ENCODE data around the gene FAM184B. TPM values are rescaled to one million over a fixed set of nuclear protein-coding genes. Genes with fewer than 3 reads are reported as not detected.

The FAM184B gene
- polyA plus RNA-seq, 2 of the 4 experiments (the other 2 are of a cell fraction): not detected

- TF ChIP-seq POLR2AphosphoS2 (conservative IDR thresholded peaks at IDR 0.05; ENCODE audit: low read length) (no peak), E2F6 (IDR thresholded peaks at IDR 0.05; ENCODE audit: borderline replicate concordance, low read depth) (no peak), HDAC2 (IDR thresholded peaks at IDR 0.05) (no peak), ZSCAN20 (CRISPR knock-in tag; IDR thresholded peaks at IDR 0.05) (no peak), CHD4 (IDR thresholded peaks at IDR 0.05; ENCODE audit: borderline replicate concordance) (no peak), KDM1A (IDR thresholded peaks at IDR 0.05; ENCODE audit: low read depth) (no peak), CTCF (IDR thresholded peaks at IDR 0.05) (no peak), HOXA7 (CRISPR knock-in tag; IDR thresholded peaks at IDR 0.05) (no peak), SREBF2 (IDR thresholded peaks at IDR 0.05) (no peak), BCL3 (IDR thresholded peaks at IDR 0.05) (no peak), CEBPB (IDR thresholded peaks at IDR 0.05) (no peak), ELK1 (IDR thresholded peaks at IDR 0.05; ENCODE audit: low read depth, low read length) (no peak), SMC3 (IDR thresholded peaks at IDR 0.05) (no peak), GATA3 (IDR thresholded peaks at IDR 0.05; ENCODE audit: borderline replicate concordance) (no peak), JUN (IDR thresholded peaks at IDR 0.05) (no peak)
- no peak for FAIRE-seq
- Histone ChIP-seq H3K9me3 (no peaks in the 10 kb centered on the region), H3K27ac (no peak overlapping the region), H3K4me3 (no peak overlapping the region), H3K4me2 (no peak overlapping the region), H3K4me1 (no peaks in the 10 kb centered on the region)
- ChIA-PET CTCF (no interaction called here), POLR2A (no interaction called here)
- WGBS (ENCODE audit: missing lambda C conversion rate): 34% methylated on average over 4 of the region's 4 CpGs
- no peak for ATAC-seq
- DNase-seq (ENCODE audit: low read depth in 1 of 2, low spot score in 1 of 2): no peak
Observed at GRCh38 chr4:17698116-17698515, 83.3 kb downstream of the FAM184B start.

- WGBS (ENCODE audit: missing lambda C conversion rate): 29% methylated on average over 3 of the region's 3 CpGs
- CTCF ChIA-PET: interaction anchor here (1.0 kb wide), 1 partner anchor 10 kb away, joined by 3 read pairs; no protein-coding TSS in a partner anchor
Observed at GRCh38 chr4:17695341-17695740, 86.1 kb downstream of the FAM184B start.

GRCh38 chr4:17694552-17694951, 86.9 kb downstream of the FAM184B start:
- DNase-seq (ENCODE audit: low read depth in 1 of 2, low spot score in 1 of 2) (no peak), FAIRE-seq (no peak), ATAC-seq (no peak)
- 37% methylated on average over 1 of the region's 1 CpG for WGBS (ENCODE audit: missing lambda C conversion rate)
- no peak overlapping the region for H3K27ac ChIP-seq
- H3K4me3 ChIP-seq: no peak overlapping the region
- no peak overlapping the region for H3K4me2 ChIP-seq
- no peaks in the 10 kb centered on the region for H3K9me3 ChIP-seq
- CTCF ChIA-PET: no interaction called here
- no peaks in the 10 kb centered on the region for H3K4me1 ChIP-seq
- POLR2A ChIA-PET: no interaction called here
- TF ChIP-seq RARB (CRISPR knock-in tag; IDR thresholded peaks at IDR 0.05) (no peak), MAX (IDR thresholded peaks at IDR 0.05) (no peak), POLR2A (IDR thresholded peaks at IDR 0.05; ENCODE audit: low read length) (no peak), TP53 (CRISPR knock-in tag; IDR thresholded peaks at IDR 0.05) (no peak), RFX5 (IDR thresholded peaks at IDR 0.05) (no peak), SMC3 (IDR thresholded peaks at IDR 0.05) (no peak), TFCP2L1 (CRISPR knock-in tag; IDR thresholded peaks at IDR 0.05) (no peak), RNF2 (IDR thresholded peaks at IDR 0.05; ENCODE audit: borderline replicate concordance, low read depth) (no peak), MAZ (IDR thresholded peaks at IDR 0.05; ENCODE audit: borderline replicate concordance, low read depth, low read length) (no peak), JUNB (IDR thresholded peaks at IDR 0.05) (no peak), ESRRA (IDR thresholded peaks at IDR 0.05; ENCODE audit: borderline replicate concordance, low read length) (no peak), FOXS1 (CRISPR knock-in tag; IDR thresholded peaks at IDR 0.05) (no peak), EHF (CRISPR knock-in tag; IDR thresholded peaks at IDR 0.05) (no peak), PHF8 (IDR thresholded peaks at IDR 0.05; ENCODE audit: borderline replicate concordance, low read depth) (no peak)

More at GRCh38 chr4:17695341-17695740, 86.1 kb downstream of the FAM184B start:
- POLR2A ChIA-PET: no interaction called here
- FAIRE-seq (no peak), DNase-seq (ENCODE audit: low read depth in 1 of 2, low spot score in 1 of 2) (no peak), ATAC-seq (no peak)
- Histone ChIP-seq H3K27ac (no peak overlapping the region), H3K4me1 (no peaks in the 10 kb centered on the region), H3K9me3 (no peaks in the 10 kb centered on the region), H3K4me2 (no peak overlapping the region), H3K4me3 (no peak overlapping the region)
- TF ChIP-seq POLR2A (IDR thresholded peaks at IDR 0.05; ENCODE audit: low read length) (no peak), KDM5A (IDR thresholded peaks at IDR 0.05) (no peak)
